OCI-LY1 (cell line): ENCODE data around the gene PKN1.

Source experiments
- H2AFZ ChIP-seq: fragments of 200-600 bp; sonication (generic), shearing (Covaris generic); 2 replicates; pipeline ENCODE4 v1.6.0; 2014; ENCODE audit warnings: antibody characterized with exemption, mild to moderate bottlenecking, low read length
- H3F3A ChIP-seq: fragments of 200-600 bp; sonication (generic), shearing (Covaris generic); 2 replicates; pipeline ENCODE4 v1.6.0; 2014; ENCODE audit warnings: mild to moderate bottlenecking, antibody characterized with exemption, low read length, moderate library complexity; ENCODE audit not compliant: insufficient read depth
- H3K27ac ChIP-seq: fragments of 200-600 bp; sonication (generic); 2 replicates; pipeline ENCODE4 v1.5.1; 2014; ENCODE audit warnings: low read length, mixed run types, mild to moderate bottlenecking, low read depth; ENCODE audit not compliant: poor library complexity, severe bottlenecking
- H3K27me3 ChIP-seq: fragments of 200-600 bp; sonication (generic); 2 replicates; pipeline ENCODE4 v1.6.0; 2014; ENCODE audit warnings: antibody characterized with exemption, mild to moderate bottlenecking, low read length, moderate library complexity; ENCODE audit not compliant: insufficient read depth
- H3K36me3 ChIP-seq: fragments of 200-600 bp; sonication (generic); 2 replicates; pipeline ENCODE4 v1.6.1; 2014; ENCODE audit warnings: mild to moderate bottlenecking, antibody characterized with exemption, low read length, moderate library complexity, mixed read lengths; ENCODE audit not compliant: insufficient read depth
- H3K4me1 ChIP-seq: fragments of 200-600 bp; sonication (generic); 2 replicates; pipeline ENCODE4 v1.5.1; 2014; ENCODE audit warnings: mild to moderate bottlenecking, low read length, moderate library complexity; ENCODE audit not compliant: insufficient read depth, severe bottlenecking
- H3K4me2 ChIP-seq: fragments of 200-600 bp; sonication (generic), shearing (Covaris generic); 2 replicates; pipeline ENCODE4 v1.6.1; 2014; ENCODE audit warnings: low read length
- H3K4me3 ChIP-seq: fragments of 200-600 bp; sonication (generic); 2 replicates; pipeline ENCODE4 v1.5.1; 2014; ENCODE audit warnings: low read length, low read depth, mild to moderate bottlenecking, mixed read lengths; ENCODE audit not compliant: poor library complexity, severe bottlenecking
- H3K79me2 ChIP-seq: fragments of 200-600 bp; shearing (Covaris generic); 2 replicates; pipeline ENCODE4 v1.6.1; 2016; ENCODE audit warnings: mixed run types, low read length, mixed read lengths; ENCODE audit not compliant: insufficient read depth
- H3K9ac ChIP-seq: fragments of 200-600 bp; sonication (generic), shearing (Covaris generic); 2 replicates; pipeline ENCODE4 v1.6.1; 2014; ENCODE audit warnings: mild to moderate bottlenecking, low read length, mixed read lengths
- H3K9me2 ChIP-seq: fragments of 200-600 bp; sonication (generic), shearing (Covaris generic); 2 replicates; pipeline ENCODE4 v1.6.1; 2014; ENCODE audit warnings: low read depth, mild to moderate bottlenecking, low read length, mixed read lengths
- H3K9me3 ChIP-seq: fragments of 200-600 bp; shearing (Covaris generic); 2 replicates; pipeline ENCODE4 v1.6.1; 2014; ENCODE audit warnings: low read length, mixed read lengths
- H4K20me1 ChIP-seq: fragments of 200-600 bp; sonication (generic), shearing (Covaris generic); 2 replicates; pipeline ENCODE4 v1.6.0; 2016; ENCODE audit warnings: mild to moderate bottlenecking, low read length; ENCODE audit not compliant: insufficient read depth
- CTCF ChIP-seq: fragments of 200-600 bp; sonication (generic), shearing (Covaris generic); IDR thresholded peaks from 2 replicates; pipeline ENCODE4 v1.5.1; 2017; ENCODE audit warnings: mild to moderate bottlenecking, antibody characterized with exemption, low read length, moderate library complexity, mixed read lengths
- EZH2 ChIP-seq: fragments of 200-600 bp; sonication (generic), shearing (Covaris generic); IDR thresholded peaks from 2 replicates; pipeline ENCODE4 v1.8.0; 2017; ENCODE audit warnings: borderline replicate concordance, mixed run types, mild to moderate bottlenecking, antibody characterized with exemption, low read length, moderate library complexity, mixed read lengths

The PKN1 gene

GRCh38 chr19:14517446-14517839 lies 84.3 kb downstream of the PKN1 start:
- Histone ChIP-seq H3K9ac (peak overlapping the region; percentile 99), H3K9me3 (no peaks in the 10 kb centered on the region), H3K36me3 (peaks cover 45% of the 10 kb centered on the region), H3K4me1 (peaks cover 36% of the 10 kb centered on the region), H3K4me3 (peak overlapping the region; percentile 98), H3K27ac (no peak overlapping the region), H3F3A (peaks cover 14% of the 10 kb centered on the region), H3K27me3 (no peaks in the 10 kb centered on the region), H3K79me2 (peaks cover 16% of the 10 kb centered on the region), H2AFZ (no peak overlapping the region), H3K4me2 (peak overlapping the region; percentile 84), H4K20me1 (no peaks in the 10 kb centered on the region), H3K9me2 (no peaks in the 10 kb centered on the region)
- no peak for TF ChIP-seq EZH2
- TF ChIP-seq CTCF = no peak

GRCh38 chr19:14517840-14518505 lies 84.9 kb downstream of the PKN1 start, which contains the start of gene DNAJB1:
Gene DNAJB1 (minus strand): TSS chr19:14518397. CDS start chr19:14518349, 48 bp downstream.
- Histone ChIP-seq H3K9me3 (no peaks in the 10 kb centered on the region), H3K27me3 (no peaks in the 10 kb centered on the region), H3K4me3 (peak within 1 kb of the TSS; percentile 98), H3K36me3 (peaks cover 40% of the 10 kb centered on the region), H3K27ac (peak within 1 kb of the TSS; percentile 78), H3K79me2 (peaks cover 16% of the 10 kb centered on the region), H3F3A (peaks cover 14% of the 10 kb centered on the region), H4K20me1 (no peaks in the 10 kb centered on the region), H3K9me2 (no peaks in the 10 kb centered on the region), H2AFZ (no peak within 1 kb of the TSS), H3K4me2 (peak within 1 kb of the TSS; percentile 84), H3K4me1 (peaks cover 41% of the 10 kb centered on the region), H3K9ac (peak within 1 kb of the TSS; percentile 99)
- TF ChIP-seq CTCF (no peak), EZH2 (no peak)

- H3K4me3 ChIP-seq = peak overlapping the region; percentile 53
- H3K9ac ChIP-seq = no peak overlapping the region; the same call in 1 of the 2 replicates
- H2AFZ ChIP-seq = no peak overlapping the region
- H3K4me1 ChIP-seq = peaks cover 48% of the 10 kb centered on the region
- H3K27ac ChIP-seq = peak overlapping the region; percentile 70
- H3K4me2 ChIP-seq = peak overlapping the region; percentile 62
- H3K9me2 ChIP-seq = no peaks in the 10 kb centered on the region
- H4K20me1 ChIP-seq = no peaks in the 10 kb centered on the region
- no peak for TF ChIP-seq CTCF
- no peak for TF ChIP-seq EZH2
- H3K9me3 ChIP-seq = no peaks in the 10 kb centered on the region
- H3K36me3 ChIP-seq = peaks cover 32% of the 10 kb centered on the region
- peaks cover 9% of the 10 kb centered on the region; the same call in 1 of the 2 replicates for H3F3A ChIP-seq
- H3K79me2 ChIP-seq = peaks cover 16% of the 10 kb centered on the region
- no peaks in the 10 kb centered on the region for H3K27me3 ChIP-seq
Measured at GRCh38 chr19:14519245-14519859, 86.2 kb downstream of the PKN1 start.
